NCI-H146 treated with DMSO at 0.1 percent for 48 hours (cell line): ENCODE measurements around the gene LRRC8B.
"Not testable (repeated sequence)": the region's sequence is repeated elsewhere in the genome, so short reads cannot be mapped to it uniquely, and the experiment has no call there.

Experiments used
- DNase-seq: peaks from one replicate; lab custom pipeline; 2025; ENCODE audit not compliant: unreplicated experiment; lab: John Stamatoyannopoulos, UW

Gene LRRC8B

DNA sequence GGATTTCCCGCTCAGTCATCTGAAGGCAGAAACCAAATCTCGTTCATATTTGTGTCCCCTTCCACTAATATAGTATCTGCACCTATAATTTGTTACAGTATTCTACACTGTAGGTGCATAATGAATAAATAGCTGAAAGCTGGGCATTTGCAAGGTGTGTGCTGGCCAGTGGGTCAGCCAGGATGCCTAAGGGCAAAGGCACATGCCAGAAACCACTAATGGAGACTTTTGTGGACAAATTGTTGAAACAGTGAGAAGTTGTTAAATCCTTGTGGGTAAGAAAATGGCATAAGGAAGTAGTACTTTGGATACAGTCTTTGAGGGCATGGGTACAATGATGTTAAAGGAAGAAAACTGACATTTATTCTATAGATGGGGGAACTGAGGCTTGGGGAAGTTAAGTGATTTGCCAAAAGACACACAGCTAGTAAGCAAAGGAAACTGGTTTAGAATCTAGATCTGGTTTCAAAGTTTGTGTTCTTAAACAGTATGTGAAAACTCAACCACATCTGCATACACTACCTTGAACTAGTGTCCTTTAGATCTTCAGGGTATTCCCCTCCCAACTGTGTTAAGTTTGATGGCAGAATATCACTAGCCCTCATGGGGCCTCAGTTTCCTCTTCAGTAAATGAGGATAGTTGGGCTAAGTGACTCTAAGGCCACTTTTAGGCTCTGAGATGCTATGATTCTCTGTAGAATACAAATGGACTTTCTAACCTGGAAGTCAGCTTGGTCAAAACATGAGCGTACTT lies 81.8 kb downstream of the LRRC8B start:
- DNase-seq: no peak

DNA sequence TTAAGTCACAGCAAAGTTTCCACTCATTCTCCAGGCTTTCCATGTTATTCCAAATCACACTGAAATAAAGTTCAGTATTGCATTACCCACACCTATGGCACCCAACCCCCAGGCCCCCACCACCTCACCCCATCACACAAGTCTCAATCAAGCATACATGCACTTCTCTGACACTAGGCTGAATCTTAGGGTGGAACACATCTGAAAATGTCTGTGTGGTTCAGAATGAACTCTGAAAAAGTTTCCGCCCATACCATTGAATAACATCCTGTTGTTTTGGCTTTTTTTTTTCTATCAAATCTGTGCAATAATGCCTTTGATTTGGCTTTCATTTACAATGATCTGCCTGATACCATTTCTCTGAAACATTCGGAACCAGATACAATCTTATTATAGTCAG lies 82.5 kb downstream of the LRRC8B start:
- no peak for DNase-seq

GRCh38 chr1:89607586-89608318 lies 83.1 kb downstream of the LRRC8B start:
- no peak for DNase-seq

DNA sequence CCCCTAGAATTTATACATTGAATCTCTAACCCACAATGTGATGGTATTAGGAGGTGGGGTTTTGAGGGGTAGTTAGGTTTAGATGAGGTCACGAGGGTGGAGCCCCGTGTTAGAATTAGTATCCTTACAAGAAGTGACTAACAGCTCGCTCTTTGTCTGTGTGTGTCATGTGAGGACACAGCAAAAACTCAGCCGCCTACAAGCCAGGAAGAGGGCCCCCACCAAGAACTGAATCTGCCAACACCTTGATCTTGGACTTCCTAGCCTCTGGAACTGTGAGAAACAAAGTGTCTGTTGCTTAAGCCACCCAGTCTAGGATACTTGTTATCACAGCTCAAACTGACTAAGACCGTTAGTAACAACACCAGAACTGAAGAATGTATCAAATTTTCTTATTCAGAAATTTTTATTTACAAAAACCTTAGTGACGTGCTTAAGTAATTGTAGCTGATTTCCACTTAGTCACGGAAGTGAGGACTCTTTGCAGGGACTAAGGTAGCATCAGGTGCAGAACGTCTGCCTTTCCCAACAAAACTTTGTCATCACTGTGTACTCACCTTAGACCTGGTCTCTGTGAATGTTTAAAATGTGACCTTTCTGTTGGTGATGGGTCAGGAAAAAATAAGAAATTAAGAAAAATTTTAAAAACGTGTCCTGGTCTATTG lies 83.8 kb downstream of the LRRC8B start:
- no peak for DNase-seq

- DNase-seq: no peak
Measured at GRCh38 chr1:89608984-89609725, 84.5 kb downstream of the LRRC8B start.

- DNase-seq: no peak
Measured at GRCh38 chr1:89609781-89610456, 85.3 kb downstream of the LRRC8B start.

DNA sequence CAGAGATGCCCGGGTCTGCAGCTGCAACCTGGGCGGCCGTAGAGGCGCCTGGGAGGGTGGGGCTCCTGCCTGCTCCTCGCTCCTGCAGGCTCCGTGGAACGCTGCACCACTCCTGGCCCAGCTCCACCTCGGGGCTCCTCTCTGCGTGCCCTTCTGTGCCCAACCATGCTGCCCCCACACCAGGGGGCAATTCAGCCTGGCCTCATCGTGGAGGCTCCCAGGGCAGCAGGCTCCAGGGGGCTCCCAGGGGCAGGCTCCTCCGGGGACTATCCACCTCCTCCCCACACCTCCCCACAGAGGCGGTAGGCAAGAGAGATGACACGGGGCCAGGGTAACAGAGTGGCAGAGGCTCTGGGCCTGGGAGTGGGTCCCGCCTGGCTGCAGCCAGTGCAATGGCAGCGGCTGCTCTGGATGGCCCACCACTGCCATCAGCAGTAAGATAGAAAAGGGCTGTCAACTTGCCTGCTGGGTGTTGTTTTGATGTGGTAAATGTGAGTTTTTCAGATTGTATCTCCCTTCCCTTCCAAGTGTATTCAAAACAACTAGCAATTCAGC lies 85.9 kb downstream of the LRRC8B start:
- no peak for DNase-seq

GRCh38 chr1:89611721-89612120 lies 87.1 kb downstream of the LRRC8B start:
- DNase-seq: no peak

DNA sequence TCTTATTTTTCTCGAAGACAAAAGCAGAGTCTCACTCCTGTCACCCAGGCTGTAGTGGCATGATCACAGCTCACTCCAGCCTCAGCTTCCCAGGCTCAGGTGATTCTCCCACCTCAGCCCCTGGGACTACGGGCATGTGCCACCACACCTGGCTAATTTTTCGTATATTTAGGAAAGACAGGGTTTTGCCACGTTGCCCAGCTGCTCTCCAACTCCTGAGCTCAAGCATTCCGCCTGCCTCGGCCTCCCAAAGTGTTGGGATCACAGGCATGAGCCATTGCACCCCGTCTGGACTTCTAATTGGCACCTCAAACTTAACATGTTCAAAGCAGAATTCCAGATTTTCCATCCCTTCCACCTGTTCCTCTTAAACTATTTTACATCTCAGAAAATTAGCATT lies 89.3 kb downstream of the LRRC8B start:
- DNase-seq: no peak

DNA sequence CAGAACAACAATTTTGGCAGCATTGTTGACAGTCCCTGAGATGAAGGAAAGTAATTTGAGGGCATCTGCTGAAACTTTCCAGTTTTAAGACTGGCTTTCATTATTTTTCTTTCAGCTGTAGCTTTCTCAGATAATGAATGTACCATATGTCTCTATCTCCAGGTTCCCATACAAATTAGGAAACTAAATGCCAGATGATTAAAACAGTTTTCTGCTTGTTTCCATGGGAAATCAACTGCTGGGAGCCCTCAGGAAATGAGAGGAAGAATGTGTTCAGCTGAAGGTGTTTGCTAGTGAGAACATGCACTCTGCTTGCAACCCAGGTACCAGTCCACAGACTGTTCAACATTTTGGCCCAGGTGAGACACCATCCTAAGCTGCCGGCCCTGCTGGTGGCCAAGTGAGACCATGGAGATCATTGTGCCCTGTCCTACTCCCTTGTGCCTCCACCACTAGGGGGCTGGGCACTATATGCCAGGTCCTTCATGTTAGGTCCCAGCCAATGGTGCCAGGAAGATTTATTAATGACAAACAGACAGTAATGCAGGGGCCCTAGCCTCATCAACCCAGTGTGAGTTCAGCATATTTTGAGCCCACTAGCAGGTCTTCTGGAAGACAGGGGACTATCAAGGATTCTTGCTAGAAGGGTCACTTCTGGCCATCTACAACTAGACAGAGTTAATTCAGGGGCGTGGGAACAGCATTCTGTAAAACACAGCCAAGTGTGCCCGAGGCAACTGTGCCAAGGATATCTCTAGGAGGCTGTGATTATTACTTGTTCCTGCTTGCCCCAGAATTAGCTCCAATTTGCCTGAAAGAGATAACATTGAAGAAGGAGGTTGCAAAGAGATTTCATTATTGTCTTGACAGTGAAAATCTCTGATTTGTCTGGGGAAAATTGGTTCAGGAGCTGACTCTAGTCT lies 91.3 kb downstream of the LRRC8B start:
- DNase-seq: peak; percentile 5

- no peak for DNase-seq
Measured at GRCh38 chr1:89616844-89617627, 92.4 kb downstream of the LRRC8B start.

DNA sequence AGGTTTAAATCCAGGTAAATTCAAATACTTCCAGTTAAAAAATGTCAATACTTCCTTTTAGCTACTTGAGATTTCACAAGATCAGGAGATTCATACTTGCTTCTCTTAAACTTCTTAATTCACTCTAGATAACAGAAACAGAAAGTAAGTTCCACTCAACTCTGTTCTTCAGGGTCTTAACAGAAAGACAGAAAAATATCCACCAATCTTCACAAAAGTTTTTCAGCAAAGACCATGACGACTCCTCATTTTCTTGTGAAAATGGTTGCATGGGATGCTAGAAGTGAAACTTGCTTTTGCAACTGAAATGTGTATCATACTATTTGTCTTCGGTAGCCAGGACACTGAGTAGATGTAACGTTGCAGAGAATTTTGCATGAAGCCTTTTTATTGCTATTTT lies 96.0 kb downstream of the LRRC8B start:
- DNase-seq: no peak

- DNase-seq: no peak
Measured at GRCh38 chr1:89622895-89623294, 98.3 kb downstream of the LRRC8B start.

DNA sequence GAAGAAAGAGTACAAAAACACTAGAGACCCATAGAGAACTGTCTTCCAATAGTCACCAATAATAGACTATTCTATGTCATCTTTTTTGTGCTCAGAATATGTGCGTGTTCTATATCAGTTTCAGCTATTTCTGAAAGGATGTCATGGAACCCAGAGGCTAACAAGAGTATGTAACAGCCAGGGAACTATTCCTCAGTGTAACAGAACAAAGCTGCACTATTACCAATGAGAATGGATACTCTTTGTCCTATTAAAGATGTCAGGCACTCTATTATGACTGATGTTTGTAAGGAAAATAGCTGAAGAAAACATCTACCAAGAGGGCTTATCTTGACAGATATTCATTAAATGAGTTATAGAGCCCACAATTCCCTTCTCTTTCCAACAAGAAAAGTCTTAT lies 99.7 kb downstream of the LRRC8B start:
- DNase-seq: no peak

DNA sequence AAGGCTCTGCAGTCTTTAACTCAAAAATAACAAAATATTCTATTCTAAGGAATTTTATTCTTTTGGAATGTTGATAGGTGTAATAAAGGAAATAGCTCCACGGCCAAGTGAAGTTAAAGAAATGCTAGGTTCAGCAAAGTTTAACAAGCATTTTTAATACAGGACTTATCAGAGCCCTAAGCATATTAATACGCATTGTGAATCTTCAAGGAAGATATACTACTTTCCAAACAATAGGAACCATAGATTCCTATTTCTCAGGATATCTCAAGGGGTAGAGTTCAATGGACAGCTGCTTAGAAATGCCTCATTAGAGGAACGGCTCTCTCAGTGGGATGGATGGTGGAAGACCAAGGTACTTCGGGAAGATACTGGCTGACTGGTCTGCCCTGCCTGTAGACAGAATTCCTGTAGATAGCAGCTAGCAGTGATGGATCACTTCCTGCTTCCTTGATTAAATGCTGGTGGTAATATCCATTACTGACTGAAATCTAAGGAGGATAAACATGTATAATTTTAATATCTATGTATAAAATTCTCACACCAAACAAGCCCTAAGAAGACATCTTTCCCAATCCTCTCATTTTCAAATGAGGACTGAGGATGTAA lies 100.2 kb downstream of the LRRC8B start:
- no peak for DNase-seq

GRCh38 chr1:89627596-89627962 lies 103.0 kb downstream of the LRRC8B start:
- no peak for DNase-seq

- no peak for DNase-seq
Measured at GRCh38 chr1:89629146-89629545, 104.5 kb downstream of the LRRC8B start.

- DNase-seq: not testable (repeated sequence)
Measured at GRCh38 chr1:89629600-89629999, 105.0 kb downstream of the LRRC8B start.
